OCI-LY7 (cell line): ENCODE results near the gene HNRNPH2. TPM values are rescaled to one million over a fixed set of nuclear protein-coding genes. Genes with fewer than 3 reads are reported as not detected.

Experiments used
- BruUV-seq: library from RNA; stranded (reverse); fragments of 400-500 nt; replicated peaks from 2 replicates; lab custom pipeline; 2021; lab: Mats Ljungman, UMichigan
- CTCF ChIA-PET: fragments of 300-600 bp; sonication (Branson Sonifier 250); formaldehyde crosslinking; loops from one replicate; lab custom pipeline; 2022; ENCODE audit warnings: antibody characterized with exemption; ENCODE audit not compliant: unreplicated experiment; lab: Charles Lee
- POLR2A ChIA-PET: fragments of 300-600 bp; sonication (Branson Sonifier 250); formaldehyde crosslinking; loops from one replicate; lab custom pipeline; 2022; ENCODE audit warnings: antibody characterized with exemption; lab: Charles Lee
- DNase-seq: peaks from one replicate; pipeline ENCODE4 v3.0.0-alpha.2; 2015; ENCODE audit warnings: low spot score
- H2AFZ ChIP-seq: fragments of 200-600 bp; sonication (generic), shearing (Covaris generic); 2 replicates; pipeline ENCODE4 v1.6.1; 2014; ENCODE audit warnings: mild to moderate bottlenecking, antibody characterized with exemption, low read length, moderate library complexity
- H3K27ac ChIP-seq: fragments of 200-600 bp; sonication (generic); 2 replicates; pipeline ENCODE4 v1.5.1; 2014; ENCODE audit warnings: mixed run types, low read depth, mild to moderate bottlenecking, moderate library complexity, low read length, inconsistent platforms; ENCODE audit not compliant: poor library complexity, severe bottlenecking
- H3K36me3 ChIP-seq: fragments of 200-600 bp; sonication (generic); 2 replicates; pipeline ENCODE4 v1.6.1; 2014; ENCODE audit warnings: mild to moderate bottlenecking, antibody characterized with exemption, low read length, moderate library complexity, mixed read lengths; ENCODE audit not compliant: insufficient read depth
- H3K4me1 ChIP-seq: fragments of 200-600 bp; sonication (generic); 2 replicates; pipeline ENCODE4 v1.5.1; 2014; ENCODE audit warnings: mild to moderate bottlenecking, low read length; ENCODE audit not compliant: insufficient read depth, poor library complexity, severe bottlenecking
- H3K4me2 ChIP-seq: fragments of 200-600 bp; sonication (generic); 2 replicates; pipeline ENCODE4 v1.6.1; 2014; ENCODE audit warnings: mild to moderate bottlenecking, low read length
- H3K4me3 ChIP-seq: fragments of 200-600 bp; sonication (generic); 2 replicates; pipeline ENCODE4 v1.5.1; 2014; ENCODE audit warnings: mild to moderate bottlenecking, low read depth, low read length; ENCODE audit not compliant: poor library complexity, severe bottlenecking
- H3K79me2 ChIP-seq: fragments of 200-600 bp; sonication (generic); 2 replicates; pipeline ENCODE4 v1.6.1; 2016; ENCODE audit warnings: low read depth, mild to moderate bottlenecking, low read length, moderate library complexity, mixed read lengths; ENCODE audit not compliant: insufficient read depth
- H3K9me2 ChIP-seq: fragments of 200-600 bp; sonication (generic); 2 replicates; pipeline ENCODE4 v1.6.1; 2016; ENCODE audit warnings: mild to moderate bottlenecking, low read length, mixed read lengths; ENCODE audit not compliant: insufficient read depth
- H3K9me3 ChIP-seq: fragments of 200-600 bp; sonication (generic); 2 replicates; pipeline ENCODE4 v1.6.1; 2014; ENCODE audit warnings: mild to moderate bottlenecking, mixed run types, low read length, mixed read lengths
- H4K20me1 ChIP-seq: fragments of 200-600 bp; sonication (generic); 2 replicates; pipeline ENCODE4 v1.6.1; 2014; ENCODE audit warnings: mild to moderate bottlenecking, antibody characterized with exemption, low read length, moderate library complexity, mixed read lengths; ENCODE audit not compliant: insufficient read depth
- EZH2phosphoT487 ChIP-seq: fragments of 200-600 bp; sonication (generic); IDR thresholded peaks from 2 replicates; pipeline ENCODE4 v1.6.1; 2018; ENCODE audit warnings: low read depth, borderline replicate concordance, mild to moderate bottlenecking, mixed run types, antibody characterized with exemption, low read length, moderate library complexity, mixed read lengths
- intact Hi-C: fragments of 100-400 bp; cut with micrococcal nuclease; formaldehyde crosslinking; loops from one replicate; pipeline ENCODE4 v1.10.0; 2022; ENCODE audit not compliant: unreplicated experiment
- total RNA-seq, 2 experiments: library from RNA; depleted of rRNA in 1 of 2; stranded (reverse); fragments of >200 nt in 1 of 2; shearing (Covaris generic) in 1 of 2; gene quantifications; 2 replicates each; pipeline ENCODE4 v1.2.3, GENCODE V29; 2014 to 2022
- TF ChIP-seq, protein P1 (sequence below): fragments of 200-600 bp; sonication (generic); conservative IDR thresholded peaks from 2 replicates; pipeline ENCODE4 v1.5.1; 2014; ENCODE audit warnings: mild to moderate bottlenecking, antibody characterized with exemption, low read length, moderate library complexity, mixed read lengths

HNRNPH2 gene
- total RNA-seq, 2 experiments from 2014 or later = 23.5 to 38.1 TPM

GRCh38 chrX:101391831-101392230, 16.2 kb upstream of the HNRNPH2 start:
- TF ChIP-seq, protein P1, sequence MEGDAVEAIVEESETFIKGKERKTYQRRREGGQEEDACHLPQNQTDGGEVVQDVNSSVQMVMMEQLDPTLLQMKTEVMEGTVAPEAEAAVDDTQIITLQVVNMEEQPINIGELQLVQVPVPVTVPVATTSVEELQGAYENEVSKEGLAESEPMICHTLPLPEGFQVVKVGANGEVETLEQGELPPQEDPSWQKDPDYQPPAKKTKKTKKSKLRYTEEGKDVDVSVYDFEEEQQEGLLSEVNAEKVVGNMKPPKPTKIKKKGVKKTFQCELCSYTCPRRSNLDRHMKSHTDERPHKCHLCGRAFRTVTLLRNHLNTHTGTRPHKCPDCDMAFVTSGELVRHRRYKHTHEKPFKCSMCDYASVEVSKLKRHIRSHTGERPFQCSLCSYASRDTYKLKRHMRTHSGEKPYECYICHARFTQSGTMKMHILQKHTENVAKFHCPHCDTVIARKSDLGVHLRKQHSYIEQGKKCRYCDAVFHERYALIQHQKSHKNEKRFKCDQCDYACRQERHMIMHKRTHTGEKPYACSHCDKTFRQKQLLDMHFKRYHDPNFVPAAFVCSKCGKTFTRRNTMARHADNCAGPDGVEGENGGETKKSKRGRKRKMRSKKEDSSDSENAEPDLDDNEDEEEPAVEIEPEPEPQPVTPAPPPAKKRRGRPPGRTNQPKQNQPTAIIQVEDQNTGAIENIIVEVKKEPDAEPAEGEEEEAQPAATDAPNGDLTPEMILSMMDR = no peak
- TF ChIP-seq EZH2phosphoT487 = no peak
- peaks cover 33% of the 10 kb centered on the region for H3K79me2 ChIP-seq
- no peak for DNase-seq
- peak overlapping the region; percentile 88 for H3K27ac ChIP-seq
- H3K9me2 ChIP-seq = no peaks in the 10 kb centered on the region
- peak overlapping the region; percentile 83 for H3K4me2 ChIP-seq
- H4K20me1 ChIP-seq = no peaks in the 10 kb centered on the region
- no TSS peak for BruUV-seq
- POLR2A ChIA-PET = interaction anchor here (1.0 to 1.7 kb wide), 4 partner anchors 8 to 34 kb away, joined by 3 to 13 read pairs (median 4); no protein-coding TSS in a partner anchor
- peaks cover 56% of the 10 kb centered on the region for H3K36me3 ChIP-seq
- peak overlapping the region; percentile 98 for H3K4me3 ChIP-seq
- CTCF ChIA-PET = no interaction called here
- no peaks in the 10 kb centered on the region for H3K9me3 ChIP-seq
- peaks cover 62% of the 10 kb centered on the region for H3K4me1 ChIP-seq
- intact Hi-C loops = loop anchor here (2.0 kb wide), 2 partner anchors 33 to 43 kb away; partner anchors contain the start of gene TIMM8A
- no peak overlapping the region for H2AFZ ChIP-seq

- peaks cover 33% of the 10 kb centered on the region for H3K79me2 ChIP-seq
- ChIA-PET POLR2A (interaction anchor here (0.7 to 2.3 kb wide), 3 partner anchors 9 to 19 kb away, joined by 3 to 6 read pairs (median 6); no protein-coding TSS in a partner anchor), CTCF (no interaction called here)
- BruUV-seq = no TSS peak
- H3K27ac ChIP-seq = peak overlapping the region; percentile 88
- DNase-seq = no peak
- no peaks in the 10 kb centered on the region for H3K9me2 ChIP-seq
- TF ChIP-seq EZH2phosphoT487 = no peak
- TF ChIP-seq, protein P1 = no peak
- no peaks in the 10 kb centered on the region for H4K20me1 ChIP-seq
- H2AFZ ChIP-seq = no peak overlapping the region
- intact Hi-C loops = no loop called here
- H3K4me2 ChIP-seq = peak overlapping the region; percentile 83
- peaks cover 69% of the 10 kb centered on the region for H3K36me3 ChIP-seq
- peak overlapping the region; percentile 98 for H3K4me3 ChIP-seq
- H3K4me1 ChIP-seq = peaks cover 46% of the 10 kb centered on the region
- no peaks in the 10 kb centered on the region for H3K9me3 ChIP-seq
Measured at GRCh38 chrX:101393530-101394305, 14.3 kb upstream of the HNRNPH2 start.

DNA sequence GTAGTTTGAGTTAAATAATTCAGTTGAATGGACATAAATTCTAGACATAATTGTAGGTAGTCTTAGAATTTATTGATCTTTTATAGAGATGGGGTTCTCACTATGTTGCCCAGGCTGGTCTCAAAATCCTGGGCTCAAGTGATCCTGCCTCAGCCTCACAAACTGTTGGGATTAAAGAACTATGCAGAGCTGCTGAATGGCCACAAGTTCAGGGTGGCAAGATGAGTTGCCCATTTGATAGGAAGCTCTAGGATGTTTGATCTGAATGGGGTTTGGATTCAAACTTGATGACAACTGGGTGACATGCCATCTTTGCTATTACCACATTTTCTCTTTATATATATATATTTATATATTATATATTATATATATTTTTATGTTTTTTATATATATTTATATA, 13.7 kb upstream of the HNRNPH2 start:
- peaks cover 39% of the 10 kb centered on the region for H3K4me1 ChIP-seq

More for the DNA sequence above, 13.7 kb upstream of the HNRNPH2 start:
- intact Hi-C loops = no loop called here
- Histone ChIP-seq H3K4me3 (peak overlapping the region; percentile 98), H3K27ac (peak overlapping the region; percentile 88), H3K4me2 (peak overlapping the region; percentile 83), H3K36me3 (peaks cover 75% of the 10 kb centered on the region), H3K79me2 (peaks cover 33% of the 10 kb centered on the region), H3K9me2 (no peaks in the 10 kb centered on the region), H3K9me3 (no peaks in the 10 kb centered on the region), H2AFZ (no peak overlapping the region), H4K20me1 (no peaks in the 10 kb centered on the region)
- DNase-seq = no peak
- TF ChIP-seq EZH2phosphoT487 = no peak
- TF ChIP-seq, protein P1 = no peak
- POLR2A ChIA-PET = interaction anchor here (1.2 to 2.3 kb wide), 3 partner anchors 9 to 19 kb away, joined by 4 to 6 read pairs (median 6); no protein-coding TSS in a partner anchor
- BruUV-seq = no TSS peak
- CTCF ChIA-PET = no interaction called here
